H1 (cell line): ENCODE measurements around the gene C19orf44. TPM values are rescaled to one million over a fixed set of nuclear protein-coding genes. Genes with fewer than 3 reads are reported as not detected.

Source experiments
- ASH2L ChIP-seq: fragments of 200-600, 300-600 bp; sonication (generic); IDR thresholded peaks from one replicate; pipeline ENCODE4 v1.7.1; 2017; ENCODE audit warnings: low read length
- ATF3 ChIP-seq: IDR thresholded peaks from 2 replicates; pipeline ENCODE4 v1.6.1; 2011; ENCODE audit warnings: low read depth, mild to moderate bottlenecking, low read length; ENCODE audit not compliant: insufficient read depth
- BCL11A ChIP-seq, 2 experiments: IDR thresholded peaks; one replicate each; pipeline ENCODE4 v1.6.1; 2011; ENCODE audit warnings: low read depth in 2 of 2, low read length in 2 of 2, mild to moderate bottlenecking in 2 of 2
- CBX5 ChIP-seq: fragments of 300-800, 300-1000 bp; sonication (generic); IDR thresholded peaks from 2 replicates; pipeline ENCODE4 v1.7.1; 2016; ENCODE audit warnings: antibody characterized with exemption, low read length, low read depth
- FOSL1 ChIP-seq: IDR thresholded peaks from 2 replicates; pipeline ENCODE4 v1.6.1; 2011; ENCODE audit warnings: mild to moderate bottlenecking, low read depth, low read length, moderate library complexity; ENCODE audit not compliant: insufficient read depth
- GTF2F1 ChIP-seq: IDR thresholded peaks from 2 replicates; pipeline ENCODE4 v1.6.1; 2012; ENCODE audit warnings: low read depth, low read length, improper control_type of control experiment, borderline replicate concordance
- HDAC2 ChIP-seq, 2 experiments: fragments of 300-600 bp in 1 of 2; sonication (generic) in 1 of 2; IDR thresholded peaks; 2 replicates each; pipeline ENCODE4 v1.6.1; 2011 to 2012; ENCODE audit warnings: low read depth in 2 of 2, low read length in 2 of 2, mild to moderate bottlenecking in 2 of 2, moderate library complexity in 2 of 2, borderline replicate concordance in 1 of 2, inconsistent platforms in 1 of 2
- HDAC6 ChIP-seq: IDR thresholded peaks from one replicate; pipeline ENCODE4 v1.7.1; 2012; ENCODE audit warnings: low read depth, mild to moderate bottlenecking, inconsistent platforms, low read length, moderate library complexity
- KDM4A ChIP-seq: IDR thresholded peaks from one replicate; pipeline ENCODE4 v1.7.1; 2012; ENCODE audit warnings: low read depth, mild to moderate bottlenecking, moderate library complexity, low read length, inconsistent platforms; ENCODE audit not compliant: severe bottlenecking
- KDM5A ChIP-seq: fragments of 200-600 bp; IDR thresholded peaks from 2 replicates; pipeline ENCODE4 v1.7.1; 2012; ENCODE audit warnings: mild to moderate bottlenecking, low read length, inconsistent platforms, mixed read lengths
- NANOG ChIP-seq: IDR thresholded peaks from 2 replicates; pipeline ENCODE4 v1.6.1; 2011; ENCODE audit warnings: low read length, low read depth, mild to moderate bottlenecking, inconsistent platforms; ENCODE audit not compliant: insufficient read depth, poor library complexity, severe bottlenecking
- NRF1 ChIP-seq: IDR thresholded peaks from 2 replicates; pipeline ENCODE4 v1.6.1; 2011; ENCODE audit warnings: mild to moderate bottlenecking, low read depth, low read length, improper control_type of control experiment
- RAD21 ChIP-seq, 2 experiments: IDR thresholded peaks in 1 of 2; conservative IDR thresholded peaks in 1 of 2; 2 replicates each; pipeline ENCODE4 v1.6.1; 2011; ENCODE audit warnings: low read depth in 2 of 2, low read length in 2 of 2, improper control_type of control experiment in 1 of 2, inconsistent platforms in 1 of 2, mild to moderate bottlenecking in 1 of 2, moderate library complexity in 1 of 2
- RXRA ChIP-seq: IDR thresholded peaks from 2 replicates; pipeline ENCODE4 v1.6.1; 2011; ENCODE audit warnings: low read depth, mild to moderate bottlenecking, low read length, moderate library complexity; ENCODE audit not compliant: insufficient read depth
- SAP30 ChIP-seq: fragments of 300-600 bp; sonication (generic); IDR thresholded peaks from 2 replicates; pipeline ENCODE4 v1.7.1; 2012; ENCODE audit warnings: low read length, moderate library complexity, mild to moderate bottlenecking, inconsistent platforms; ENCODE audit not compliant: insufficient read depth, insufficient replicate concordance
- SIN3A ChIP-seq, 2 experiments: IDR thresholded peaks in 1 of 2; conservative IDR thresholded peaks in 1 of 2; 2 replicates each; pipeline ENCODE4 v1.6.1; 2011 to 2012; ENCODE audit warnings: low read length in 2 of 2, improper control_type of control experiment in 1 of 2, low read depth in 1 of 2, mild to moderate bottlenecking in 1 of 2
- SIRT6 ChIP-seq: IDR thresholded peaks from one replicate; pipeline ENCODE4 v1.7.1; 2012; ENCODE audit warnings: low read length, inconsistent platforms
- SP1 ChIP-seq: IDR thresholded peaks from 2 replicates; pipeline ENCODE4 v1.6.1; 2011; ENCODE audit warnings: low read depth, low read length
- SP2 ChIP-seq: IDR thresholded peaks from 2 replicates; pipeline ENCODE4 v1.6.1; 2012; ENCODE audit warnings: mild to moderate bottlenecking, low read length, inconsistent platforms
- SRF ChIP-seq: IDR thresholded peaks from 2 replicates; pipeline ENCODE4 v1.6.1; 2011; ENCODE audit warnings: mild to moderate bottlenecking, low read depth, low read length, moderate library complexity
- SUZ12 ChIP-seq: fragments of 200-600 bp; sonication (generic); IDR thresholded peaks from 2 replicates; pipeline ENCODE4 v1.6.1; 2012; ENCODE audit warnings: mild to moderate bottlenecking, inconsistent platforms, low read length, moderate library complexity, mixed read lengths
- TAF1 ChIP-seq: IDR thresholded peaks from 2 replicates; pipeline ENCODE4 v1.6.1; 2011; ENCODE audit warnings: mild to moderate bottlenecking, low read depth, low read length
- TAF7 ChIP-seq: optimal IDR thresholded peaks from 2 replicates; pipeline ENCODE3; 2011; ENCODE audit warnings: low read depth, mild to moderate bottlenecking, inconsistent platforms, low read length, moderate library complexity, borderline replicate concordance
- TBP ChIP-seq: IDR thresholded peaks from 2 replicates; pipeline ENCODE4 v1.6.1; 2011; ENCODE audit warnings: low read depth, low read length, improper control_type of control experiment
- polyA plus RNA-seq, 7 experiments: library from polyadenylated mRNA; depleted of rRNA in 3 of 7; stranded (reverse) in 5 of 7; unstranded in 2 of 7; fragments of >200 nt in 5 of 7; fragments of 200-250 nt in 2 of 7; gene quantifications; 1 replicate in 5 of 7; 2 replicates in 1 of 7; 4 replicates in 1 of 7; pipeline versions ENCODE4 v1.2.1 to v1.2.3, GENCODE V29; 2011 to 2013; ENCODE audit warnings: missing spikeins in 2 of 7, mixed read lengths in 2 of 7
- total RNA-seq: library from RNA; stranded (reverse); fragmentation: NEBNext Ultra II Directional; extraction: Animal tissue kit (Norgen Biotek cat#: 25700); gene quantifications from 2 replicates; pipeline ENCODE4 v1.2.1, GENCODE V29; 2021

The C19orf44 gene
- total and polyA plus RNA-seq, 2 of the 8 experiments (the other 6 are each of a cell fraction or from before 2014, with no cell fraction given): 2.1 to 4.5 TPM

- peak; percentile 66 for TF ChIP-seq ASH2L
- no peak for TF ChIP-seq RAD21 (IDR thresholded peaks at IDR 0.05 in 1 of 2, conservative IDR thresholded peaks at IDR 0.05 in 1 of 2; ENCODE audit: low read depth in 2 of 2, low read length in 2 of 2)
- no peak for TF ChIP-seq RXRA
- no peak for TF ChIP-seq HDAC2 (IDR thresholded peaks at IDR 0.05; ENCODE audit: borderline replicate concordance in 1 of 2, low read depth in 2 of 2, low read length in 2 of 2)
- no peak for TF ChIP-seq NANOG
- peak in 1 of 2 experiments; percentile 79; a peak in 2 of 4 replicates for TF ChIP-seq SIN3A (conservative IDR thresholded peaks at IDR 0.05 in 1 of 2, IDR thresholded peaks at IDR 0.05 in 1 of 2; ENCODE audit: low read depth in 1 of 2, low read length in 2 of 2)
- TF ChIP-seq SP2: no peak; the same call in 1 of the 2 replicates
- no peak for TF ChIP-seq CBX5
- peak; percentile 45; the same call in 1 of the 2 replicates for TF ChIP-seq KDM5A
- no peak for TF ChIP-seq SRF
- TF ChIP-seq TAF1: peak; percentile 71
- no peak for TF ChIP-seq HDAC6
- no peak for TF ChIP-seq NRF1
- TF ChIP-seq GTF2F1: no peak
- TF ChIP-seq SP1: peak; percentile 88
- peak; percentile 73 for TF ChIP-seq KDM4A
- TF ChIP-seq FOSL1: no peak
- no peak for TF ChIP-seq SUZ12
- no peak for TF ChIP-seq SIRT6
- peak; percentile 27; the same call in 1 of the 2 replicates for TF ChIP-seq ATF3
- TF ChIP-seq BCL11A (IDR thresholded peaks at IDR 0.05; ENCODE audit: low read depth in 2 of 2, low read length in 2 of 2): no peak
- peak; percentile 65 for TF ChIP-seq TAF7
- TF ChIP-seq TBP: peak; percentile 58
- TF ChIP-seq SAP30: no peak
These were observed at the start of gene C19orf44, which contains the start of gene CALR3 (continued) for GRCh38 chr19:16495982-16496612.
